Epithelial cell of prostate (primary cell): ENCODE results near the gene PVR.
A peak's percentile ranks its signal among the peaks of the same experiment; 100 is the strongest.
"Not testable (repeated sequence)": the region's sequence is repeated elsewhere in the genome, so short reads cannot be mapped to it uniquely, and the experiment has no call there.

ENCODE experiments used
- DNase-seq: peaks from one replicate; pipeline ENCODE4 v3.0.0-alpha.2; 2011; ENCODE audit warnings: low read depth, low spot score
- H3K27ac ChIP-seq: fragments of 450-650 bp; 2 replicates; pipeline ENCODE4 v1.5.1; 2017; ENCODE audit warnings: mild to moderate bottlenecking

The PVR gene

DNA sequence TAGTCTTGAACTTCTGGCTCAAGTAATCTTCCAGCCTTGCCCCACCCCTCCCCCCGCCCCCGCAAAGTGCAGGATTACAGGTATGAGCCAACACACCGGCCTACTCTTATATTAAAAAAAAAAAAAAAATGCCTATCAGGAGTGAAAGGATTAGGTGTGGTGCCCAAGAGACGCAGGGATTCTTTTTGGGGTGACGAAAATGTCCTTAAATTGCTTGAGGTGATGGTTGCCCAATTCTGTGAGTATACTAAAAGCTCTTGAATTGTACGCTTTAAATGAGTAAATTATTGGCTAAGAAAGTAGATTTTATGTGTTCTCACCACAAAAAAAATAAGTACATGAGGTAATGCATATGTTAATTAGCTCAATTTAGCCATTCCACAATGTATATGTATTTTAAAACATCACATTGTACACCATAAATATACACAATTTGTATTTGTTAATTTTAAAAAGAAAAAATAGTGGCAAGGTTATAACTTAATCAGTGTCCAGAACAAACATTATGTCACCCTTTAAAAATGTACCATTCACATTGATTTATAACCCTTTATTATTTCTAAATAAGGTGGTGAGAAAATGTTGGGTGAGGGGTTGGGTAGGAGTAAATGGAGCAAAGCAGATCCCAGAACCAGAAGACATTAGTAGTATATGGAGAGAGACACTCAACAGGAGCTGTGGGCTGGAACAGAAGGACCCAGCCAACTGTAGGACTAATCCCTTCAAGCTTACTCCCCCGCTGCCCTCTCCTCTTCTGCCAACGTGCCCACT is 26.4 kb upstream of the PVR start:
- no peak for DNase-seq
- H3K27ac ChIP-seq = no peak overlapping the region

DNA sequence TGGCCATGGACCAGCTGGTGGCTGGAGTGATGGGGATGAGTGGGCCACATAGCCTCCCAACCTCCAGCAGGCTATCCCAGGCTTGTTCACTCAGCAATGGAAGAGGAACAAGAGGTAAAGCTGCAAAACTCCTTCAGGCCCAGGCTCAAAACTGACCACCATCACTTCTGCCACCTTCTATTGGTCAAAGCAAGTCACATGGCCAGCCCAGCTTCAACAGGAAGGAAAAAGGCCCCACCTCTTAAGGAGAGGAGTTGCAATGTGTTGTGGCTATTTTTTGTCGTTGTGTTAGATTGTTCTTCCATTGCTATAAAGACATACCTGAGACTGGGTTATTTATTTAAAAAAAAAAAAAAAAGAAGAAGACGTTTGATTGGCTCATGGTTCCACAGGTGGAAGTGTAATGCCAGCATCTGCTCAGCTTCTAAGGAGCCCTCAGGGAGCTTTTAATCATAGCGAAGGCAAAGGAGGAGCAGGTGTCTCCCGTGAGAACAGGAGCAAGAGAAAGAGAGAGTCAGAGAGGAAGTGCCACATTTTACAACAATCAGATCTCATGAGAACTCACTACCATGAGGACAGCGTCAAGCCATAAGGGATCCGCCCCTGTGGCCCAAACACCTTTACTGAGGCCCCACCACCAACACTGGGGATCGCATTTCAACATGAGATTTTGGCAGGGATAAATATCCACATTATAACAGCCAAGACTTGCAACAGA is 24.9 kb upstream of the PVR start:
- no peak overlapping the region for H3K27ac ChIP-seq

DNA sequence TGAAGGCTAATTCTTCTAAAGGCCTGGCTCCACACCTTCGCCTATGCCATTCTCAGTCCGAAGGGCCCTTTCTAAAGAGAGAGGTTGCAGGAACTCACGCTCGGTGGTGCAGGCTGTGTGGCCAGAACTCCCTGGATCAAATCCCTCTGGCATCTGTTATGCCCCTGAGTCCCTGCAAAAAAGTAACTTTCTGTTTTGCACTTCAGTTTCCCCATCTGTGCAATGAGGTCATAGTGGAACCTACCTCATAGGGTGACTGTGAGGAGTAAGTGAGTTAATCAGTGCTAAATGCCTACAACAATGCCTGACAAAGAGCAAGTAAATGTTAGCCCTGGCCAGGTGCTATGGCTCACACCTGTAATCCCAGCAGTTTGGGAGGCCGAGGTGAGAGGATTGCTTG is 23.0 kb upstream of the PVR start:
- DNase-seq = no peak
- H3K27ac ChIP-seq = no peak overlapping the region

More for the DNA sequence above, 24.9 kb upstream of the PVR start:
- DNase-seq = no peak

DNA sequence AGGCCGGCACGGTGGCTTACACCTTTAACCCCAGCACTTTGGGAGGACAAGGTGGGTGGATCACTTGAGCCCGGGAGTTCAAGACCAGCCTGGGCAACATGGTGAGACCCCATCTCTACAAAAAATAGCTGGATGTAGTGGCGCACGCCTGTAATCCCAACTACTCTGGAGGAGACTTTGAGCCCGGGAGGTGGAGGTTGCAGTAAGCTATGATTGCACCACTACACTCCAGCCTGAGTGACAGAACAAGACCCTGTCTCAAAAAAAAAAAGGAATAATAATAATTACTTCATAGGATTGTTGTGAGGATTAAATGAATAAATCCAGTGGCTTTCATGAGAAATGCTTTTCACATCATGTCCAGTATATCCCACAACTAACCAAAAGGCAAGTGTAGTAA is 22.3 kb upstream of the PVR start:
- no peak overlapping the region for H3K27ac ChIP-seq
- no peak for DNase-seq

- no peak overlapping the region for H3K27ac ChIP-seq
Measured at GRCh38 chr19:44623080-44623479, 20.6 kb upstream of the PVR start.

GRCh38 chr19:44623626-44624025 is 20.1 kb upstream of the PVR start:
- DNase-seq = no peak

More at GRCh38 chr19:44623080-44623479, 20.6 kb upstream of the PVR start:
- no peak for DNase-seq

GRCh38 chr19:44624840-44625354 is 18.8 kb upstream of the PVR start:
- DNase-seq = no peak
- peak overlapping the region; percentile 61 for H3K27ac ChIP-seq

More at GRCh38 chr19:44623626-44624025, 20.1 kb upstream of the PVR start:
- no peak overlapping the region for H3K27ac ChIP-seq

GRCh38 chr19:44625637-44626036 is 18.1 kb upstream of the PVR start:
- peak overlapping the region; percentile 61 for H3K27ac ChIP-seq
- DNase-seq = not testable (repeated sequence)

DNA sequence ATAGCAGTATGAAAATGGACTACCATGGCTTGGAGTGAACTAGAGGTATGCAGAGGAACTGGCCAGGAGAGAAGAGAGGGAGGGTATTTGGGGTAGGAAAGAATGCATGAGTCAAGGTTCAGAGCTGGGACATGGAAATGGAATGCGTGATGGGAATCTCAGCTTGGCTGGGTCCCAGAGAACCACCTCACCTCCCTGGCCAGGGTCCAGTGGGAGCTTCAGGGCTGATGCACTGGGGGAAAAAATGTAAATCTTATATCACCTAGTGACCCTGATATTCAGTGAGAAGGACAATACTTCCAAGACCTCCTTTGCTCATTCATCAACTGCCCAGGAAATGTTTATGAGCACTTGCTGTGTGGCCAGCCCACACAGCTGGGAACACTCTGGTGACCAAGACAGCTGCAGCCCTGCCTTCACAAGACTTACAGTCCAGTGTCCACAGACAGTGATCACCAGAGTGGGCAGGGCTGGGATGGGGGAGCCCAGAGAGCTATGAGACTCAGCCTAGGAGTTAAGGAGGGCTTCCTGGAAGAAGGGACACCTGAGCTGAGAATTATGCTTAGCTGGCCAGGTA is 17.6 kb upstream of the PVR start:
- peak; percentile 65 for DNase-seq

GRCh38 chr19:44627631-44628030 is 16.1 kb upstream of the PVR start:
- DNase-seq = no peak
- no peak overlapping the region for H3K27ac ChIP-seq

More for the DNA sequence above, 17.6 kb upstream of the PVR start:
- H3K27ac ChIP-seq = peak overlapping the region; percentile 61

DNA sequence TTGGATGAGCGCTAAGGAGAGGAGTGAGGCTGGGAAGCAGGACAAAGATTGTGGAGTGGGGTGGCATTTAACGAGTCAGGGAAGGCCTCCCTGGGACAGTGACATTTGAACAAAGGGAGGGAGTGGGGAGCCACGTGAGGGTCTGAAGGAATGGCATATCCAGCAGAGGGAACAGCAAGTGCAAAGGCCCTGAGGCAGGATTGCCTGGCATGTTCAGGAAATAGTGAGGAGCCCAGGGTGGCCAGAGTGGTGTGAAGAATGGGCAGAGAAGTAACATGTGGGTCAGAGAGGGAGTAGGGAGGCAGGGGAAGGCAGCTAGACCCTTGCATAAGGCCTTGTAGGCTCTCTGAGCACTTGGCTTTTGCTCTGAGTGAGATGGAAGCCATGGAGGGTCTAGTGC is 14.9 kb upstream of the PVR start:
- H3K27ac ChIP-seq = no peak overlapping the region
- no peak for DNase-seq

DNA sequence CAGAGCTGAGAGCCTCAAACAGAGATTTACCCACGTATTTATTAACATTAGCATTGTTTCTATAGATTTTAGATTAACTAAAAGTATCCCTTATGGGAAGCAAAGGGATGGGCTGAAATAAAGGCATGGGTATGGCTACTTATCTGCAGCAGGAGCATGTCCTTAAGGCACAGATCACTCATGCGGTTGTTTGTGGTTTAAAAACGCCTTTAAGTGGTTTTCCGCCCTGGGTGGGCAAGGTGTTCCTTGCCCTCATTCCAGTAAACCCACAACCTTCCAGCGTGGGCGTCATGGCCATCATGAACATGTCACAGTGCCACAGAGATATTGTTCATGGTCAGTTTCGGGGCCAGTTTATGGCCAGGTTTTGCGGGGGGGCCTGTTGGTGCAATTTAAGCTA is 12.1 kb upstream of the PVR start:
- not testable (repeated sequence) for DNase-seq, H3K27ac ChIP-seq

DNA sequence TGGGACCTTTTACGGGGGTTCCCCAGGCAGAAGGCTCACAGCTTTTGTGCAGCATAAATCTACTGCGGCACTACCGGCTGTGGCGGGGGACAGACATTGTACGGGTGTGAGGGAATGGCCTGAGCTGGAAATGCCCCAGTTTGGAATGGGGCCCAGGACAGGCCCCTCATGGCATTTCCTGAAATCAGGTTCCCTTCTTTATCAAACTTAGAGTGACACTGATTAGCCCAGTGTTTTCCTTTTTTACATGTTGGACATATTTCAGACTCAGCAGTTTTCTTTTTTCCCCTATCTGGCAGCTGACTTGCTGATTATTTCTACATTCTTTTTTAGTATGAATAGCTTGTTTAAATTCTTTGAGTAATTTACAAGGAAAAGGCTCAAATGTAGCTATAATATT is 9.7 kb upstream of the PVR start:
- not testable (repeated sequence) for DNase-seq, H3K27ac ChIP-seq

DNA sequence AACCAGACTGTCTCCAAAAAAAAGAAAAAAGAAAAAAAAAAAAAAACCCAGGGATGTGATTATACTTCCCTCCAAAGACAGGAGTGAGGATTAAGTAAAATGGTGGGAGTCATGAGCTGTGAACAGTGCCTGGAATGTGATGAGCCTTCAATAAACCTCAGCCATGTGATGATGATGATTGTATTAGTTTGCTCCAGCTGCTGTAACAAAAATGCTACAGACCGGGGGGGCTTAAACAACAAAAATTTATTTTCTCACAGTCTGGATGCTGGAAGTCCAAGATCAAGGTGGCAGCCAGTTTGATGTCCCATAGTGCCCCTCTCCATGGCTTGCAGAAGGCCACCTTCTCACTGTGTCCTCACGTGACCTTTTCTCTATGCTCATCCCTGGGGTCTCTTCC is 8.9 kb upstream of the PVR start:
- no peak overlapping the region for H3K27ac ChIP-seq
- no peak for DNase-seq

- DNase-seq = no peak
- peak overlapping the region; percentile 19 for H3K27ac ChIP-seq
Measured at GRCh38 chr19:44635581-44636438, 7.9 kb upstream of the PVR start.

DNA sequence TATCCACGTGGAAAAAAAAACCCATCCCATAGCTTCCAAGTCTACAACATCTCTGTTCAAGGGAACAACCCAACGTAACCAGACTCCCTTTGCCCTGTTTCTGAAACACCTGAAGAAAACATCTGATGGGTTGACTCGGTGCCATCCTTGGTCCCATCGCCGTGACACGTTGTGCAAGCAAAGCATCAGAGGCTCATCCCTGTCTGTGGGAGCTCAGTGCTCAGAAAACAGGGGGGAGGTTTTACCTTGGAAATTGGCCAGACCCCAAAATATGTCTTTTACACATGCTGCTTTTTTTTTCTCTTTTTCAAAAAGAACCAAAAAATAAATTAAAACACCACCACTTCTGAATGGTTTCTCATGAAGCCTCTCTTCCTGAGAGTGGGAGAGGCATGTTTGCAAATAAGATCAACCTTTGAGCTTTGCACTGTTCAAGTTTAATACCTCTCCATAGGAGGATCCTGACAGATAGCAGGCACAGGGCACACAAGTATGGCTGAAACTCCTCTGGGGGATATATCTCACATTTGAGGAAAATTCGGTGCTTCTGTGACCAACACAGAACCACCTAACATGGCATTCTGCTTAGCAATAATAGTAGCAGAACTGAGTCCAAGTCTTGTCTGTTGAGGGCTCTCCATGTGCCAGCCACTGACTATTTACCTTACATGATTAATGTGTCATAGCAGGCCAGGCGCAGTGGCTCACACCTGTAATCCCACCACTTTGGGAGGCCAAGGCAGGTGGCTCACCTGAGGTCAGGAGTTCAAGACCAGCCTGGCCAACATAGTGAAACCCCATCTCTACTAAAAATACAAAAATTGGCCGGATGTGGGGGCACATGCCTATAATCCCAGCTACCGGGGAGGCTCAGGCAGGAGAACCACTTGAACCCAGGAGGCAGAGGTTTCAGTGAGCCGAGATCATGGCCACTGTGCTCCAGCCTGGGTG is 7.0 kb upstream of the PVR start:
- no peak for DNase-seq
- H3K27ac ChIP-seq = no peak overlapping the region

GRCh38 chr19:44637390-44637764 is 6.3 kb upstream of the PVR start:
- H3K27ac ChIP-seq = peak overlapping the region; percentile 16

DNA sequence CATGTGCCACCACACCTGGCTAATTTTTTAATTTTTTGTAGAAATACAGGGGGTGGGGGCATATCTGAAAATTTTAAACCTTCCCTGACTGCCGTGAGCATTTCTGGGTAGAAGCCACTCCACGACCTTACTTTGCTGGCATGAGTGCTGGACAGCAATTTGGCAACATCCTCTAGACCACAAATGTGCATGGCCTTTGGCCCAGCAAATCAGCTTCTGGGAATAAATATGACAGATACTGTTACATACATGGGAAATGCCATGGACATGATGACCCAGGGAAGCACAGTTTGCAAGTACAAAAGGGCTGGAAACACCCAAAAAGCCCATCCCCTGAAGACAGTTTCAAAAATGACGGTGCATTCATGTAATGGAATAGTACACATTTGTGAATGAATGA is 3.2 kb upstream of the PVR start:
- DNase-seq = no peak
- no peak overlapping the region for H3K27ac ChIP-seq

More at GRCh38 chr19:44637390-44637764, 6.3 kb upstream of the PVR start:
- no peak for DNase-seq
